CD14-positive monocyte (primary cell): ENCODE results near the gene PUM2. TPM values are rescaled to one million over a fixed set of nuclear protein-coding genes. Genes with fewer than 3 reads are reported as not detected.
"Not testable (repeated sequence)": the region's sequence is repeated elsewhere in the genome, so short reads cannot be mapped to it uniquely, and the experiment has no call there.

Source experiments
- DNase-seq, 3 donors: peaks; one replicate each; pipeline ENCODE4 v3.0.0-alpha.2; 2011 to 2022
- H2AFZ ChIP-seq: 2 replicates; pipeline ENCODE4 v1.6.0; 2012; ENCODE audit warnings: mild to moderate bottlenecking, low read depth, low read length, inconsistent platforms; ENCODE audit not compliant: insufficient read depth, poor library complexity, severe bottlenecking
- H3K27ac ChIP-seq, 2 donors: 1 replicate in 1 of 2; 2 replicates in 1 of 2; pipeline ENCODE4 v1.5.1; 2012 to 2013; ENCODE audit warnings: low read length in 2 of 2, control low read depth in 1 of 2, inconsistent platforms in 1 of 2, low read depth in 1 of 2, mild to moderate bottlenecking in 1 of 2
- H3K27me3 ChIP-seq, 2 donors: one replicate each; pipeline versions ENCODE4 v1.6.0 to v1.6.1; 2011 to 2013; ENCODE audit warnings: low read length in 2 of 2; ENCODE audit not compliant: control insufficient read depth in 2 of 2, insufficient read depth in 2 of 2
- H3K36me3 ChIP-seq, 2 donors: replicated peaks in 1 of 2; 1 replicate in 1 of 2; 2 replicates in 1 of 2; pipeline versions ENCODE4 v1.5.1 to v1.6.1; 2012 to 2013; ENCODE audit warnings: low read length in 2 of 2, control low read depth in 1 of 2, inconsistent platforms in 1 of 2, mild to moderate bottlenecking in 1 of 2; ENCODE audit not compliant: insufficient read depth in 2 of 2, control insufficient read depth in 1 of 2
- H3K4me1 ChIP-seq, 2 donors: 1 replicate in 1 of 2; 2 replicates in 1 of 2; pipeline versions ENCODE4 v1.5.1 to v1.6.1; 2012 to 2013; ENCODE audit warnings: low read length in 2 of 2, control low read depth in 1 of 2, inconsistent platforms in 1 of 2, mild to moderate bottlenecking in 1 of 2, moderate library complexity in 1 of 2; ENCODE audit not compliant: insufficient read depth in 2 of 2, control insufficient read depth in 1 of 2
- H3K4me2 ChIP-seq: replicated peaks from 2 replicates; pipeline ENCODE3; 2012; ENCODE audit warnings: low read length, moderate library complexity, mild to moderate bottlenecking; ENCODE audit not compliant: poor library complexity, severe bottlenecking; ENCODE audit errors: extremely low read depth
- H3K4me3 ChIP-seq, 3 experiments: fragments of 200-600 bp in 1 of 3; sonication (generic) in 1 of 3; replicated peaks in 1 of 3; 1 replicate in 2 of 3; 2 replicates in 1 of 3; pipeline ENCODE4 v1.5.1; 2011 to 2013; ENCODE audit warnings: low read length in 3 of 3, mild to moderate bottlenecking in 3 of 3, control low read depth in 2 of 3, low read depth in 2 of 3, inconsistent platforms in 1 of 3, moderate library complexity in 1 of 3
- H3K79me2 ChIP-seq: 2 replicates; pipeline ENCODE4 v1.6.0; 2012; ENCODE audit warnings: mild to moderate bottlenecking, control low read depth, inconsistent platforms, low read length, moderate library complexity; ENCODE audit not compliant: insufficient read depth
- H3K9ac ChIP-seq: 2 replicates; pipeline ENCODE4 v1.6.0; 2017; ENCODE audit warnings: low read length, mild to moderate bottlenecking; ENCODE audit not compliant: insufficient read depth, poor library complexity, severe bottlenecking
- H3K9me3 ChIP-seq, 2 donors: replicated peaks in 1 of 2; 1 replicate in 1 of 2; 2 replicates in 1 of 2; pipeline versions ENCODE4 v1.5.1 to v1.6.1; 2012 to 2013; ENCODE audit warnings: low read length in 2 of 2, control low read depth in 1 of 2; ENCODE audit not compliant: control insufficient read depth in 1 of 2, insufficient read depth in 1 of 2
- H4K20me1 ChIP-seq: 2 replicates; pipeline ENCODE4 v1.6.0; 2012; ENCODE audit warnings: mild to moderate bottlenecking, low read length, control low read depth, moderate library complexity; ENCODE audit not compliant: insufficient read depth
- H3K27ac Mint-ChIP-seq, 7 donors: one replicate each; pipeline ENCODE4 v1.8.0; 2020; ENCODE audit warnings: mild to moderate bottlenecking in 7 of 7, mixed read lengths in 7 of 7, moderate library complexity in 6 of 7, inconsistent platforms in 2 of 7
- H3K27me3 Mint-ChIP-seq, 3 donors: one replicate each; pipeline ENCODE4 v1.8.0; 2021 to 2022; ENCODE audit warnings: low read depth in 3 of 3, mild to moderate bottlenecking in 3 of 3, mixed read lengths in 3 of 3, moderate library complexity in 3 of 3, inconsistent platforms in 1 of 3
- H3K36me3 Mint-ChIP-seq, 2 donors: one replicate each; pipeline ENCODE4 v1.8.0; 2020; ENCODE audit warnings: mixed read lengths in 2 of 2, inconsistent platforms in 1 of 2, mild to moderate bottlenecking in 1 of 2
- H3K4me1 Mint-ChIP-seq: one replicate; pipeline ENCODE4 v1.8.0; 2020; ENCODE audit warnings: mild to moderate bottlenecking, mixed read lengths
- H3K4me3 Mint-ChIP-seq, 2 donors: one replicate each; pipeline ENCODE4 v1.8.0; 2020; ENCODE audit warnings: mild to moderate bottlenecking in 2 of 2, mixed read lengths in 2 of 2, moderate library complexity in 1 of 2
- H3K9me3 Mint-ChIP-seq, 7 donors: one replicate each; pipeline ENCODE4 v1.8.0; 2020 to 2022; ENCODE audit warnings: mixed read lengths in 7 of 7, mild to moderate bottlenecking in 6 of 7, moderate library complexity in 6 of 7, inconsistent platforms in 2 of 7
- CTCF ChIP-seq: fragments of 200-600 bp; IDR thresholded peaks from one replicate; pipeline ENCODE4 v1.8.0; 2022; ENCODE audit warnings: antibody characterized with exemption, mild to moderate bottlenecking
- WGBS: methylation state at CpG from one replicate; pipeline ENCODE4 v1.1.5; 2013; ENCODE audit warnings: missing lambda C conversion rate; ENCODE audit not compliant: insufficient coverage; 5-methylcytosine and 5-hydroxymethylcytosine counted together
- intact Hi-C, 2 donors: fragments of 100-400 bp; cut with micrococcal nuclease; formaldehyde crosslinking; loops; one replicate each; pipeline versions ENCODE4 v1.15.0 to v1.15.1; 2023
- polyA plus RNA-seq, 3 donors: library from polyadenylated mRNA; depleted of rRNA in 1 of 3; unstranded in 2 of 3; stranded (reverse) in 1 of 3; fragments of 300-500 nt in 2 of 3; fragments of >200 nt in 1 of 3; fragmentation: Illumina TruSeq in 2 of 3; gene quantifications; 1 replicate in 2 of 3; 2 replicates in 1 of 3; pipeline ENCODE4 v1.2.3, GENCODE V29; 2012 to 2021

PUM2 gene
- polyA plus RNA-seq, 3 donors, result 7.2 to 22.4 (median 8.3) TPM

GRCh38 chr2:20378341-20378740 is 27.7 kb upstream of the PUM2 start:
- Histone ChIP-seq H3K27me3 (no peaks in the 10 kb centered on the region), H3K9ac (no peak overlapping the region), H3K4me1 (no peaks in the 10 kb centered on the region), H3K36me3 (no peaks in the 10 kb centered on the region), H4K20me1 (no peaks in the 10 kb centered on the region), H3K79me2 (no peaks in the 10 kb centered on the region), H2AFZ (no peak overlapping the region), H3K9me3 (no peaks in the 10 kb centered on the region), H3K4me2 (no peak overlapping the region), H3K27ac (no peak overlapping the region), H3K4me3 (no peak overlapping the region)
- H3K9me3 Mint-ChIP-seq, result peaks cover 0 to 2% (median 0%) of the 10 kb centered on the region in 7 donors
- no peak overlapping the region for H3K27ac Mint-ChIP-seq
- 86% methylated on average over 8 of the region's 8 CpGs for WGBS
- no peak for TF ChIP-seq CTCF
- no peak overlapping the region for H3K4me3 Mint-ChIP-seq
- peaks cover 0 to 7% (median 3%) of the 10 kb centered on the region in 3 donors for H3K27me3 Mint-ChIP-seq
- intact Hi-C loops, result no loop called here
- H3K36me3 Mint-ChIP-seq, result no peaks in the 10 kb centered on the region
- no peaks in the 10 kb centered on the region for H3K4me1 Mint-ChIP-seq
- no peak for DNase-seq

GRCh38 chr2:20377741-20378140 is 27.1 kb upstream of the PUM2 start:
- H3K9me3 ChIP-seq, result no peaks in the 10 kb centered on the region
- no peak overlapping the region for H2AFZ ChIP-seq
- H4K20me1 ChIP-seq, result no peaks in the 10 kb centered on the region
- no peaks in the 10 kb centered on the region for H3K4me1 ChIP-seq
- TF ChIP-seq CTCF, result no peak
- H3K27me3 ChIP-seq, result no peaks in the 10 kb centered on the region
- no peak overlapping the region for H3K4me2 ChIP-seq
- Mint-ChIP-seq H3K27me3 (peaks cover 0 to 7% (median 3%) of the 10 kb centered on the region in 3 donors), H3K27ac (no peak overlapping the region), H3K4me1 (no peaks in the 10 kb centered on the region), H3K9me3 (peaks cover 0 to 2% (median 0%) of the 10 kb centered on the region in 7 donors), H3K36me3 (no peaks in the 10 kb centered on the region), H3K4me3 (no peak overlapping the region)
- no peak overlapping the region for H3K4me3 ChIP-seq
- no peak for DNase-seq
- intact Hi-C loops, result no loop called here
- no peaks in the 10 kb centered on the region for H3K79me2 ChIP-seq
- no peaks in the 10 kb centered on the region for H3K36me3 ChIP-seq
- 100% methylated on average over 1 of the region's 4 CpGs for WGBS
- H3K9ac ChIP-seq, result no peak overlapping the region
- H3K27ac ChIP-seq, result no peak overlapping the region

GRCh38 chr2:20374982-20375381 is 24.3 kb upstream of the PUM2 start:
- H3K27ac Mint-ChIP-seq, H3K9me3 Mint-ChIP-seq, H3K79me2 ChIP-seq, H3K36me3 Mint-ChIP-seq, H3K4me2 ChIP-seq, DNase-seq, H2AFZ ChIP-seq, H4K20me1 ChIP-seq, H3K4me3 Mint-ChIP-seq, H3K9me3 ChIP-seq, intact Hi-C loops, H3K9ac ChIP-seq, H3K27me3 ChIP-seq, H3K4me1 ChIP-seq, H3K4me1 Mint-ChIP-seq, H3K36me3 ChIP-seq, H3K27ac ChIP-seq, H3K4me3 ChIP-seq: not testable (repeated sequence)
- WGBS, result 93% methylated on average over 9 of the region's 13 CpGs
- H3K27me3 Mint-ChIP-seq, result peaks cover 3 to 12% (median 10%) of the 10 kb centered on the region in 3 donors
